Thyroid gland (tissue), 4 donors: Measurements from ENCODE around the gene BRD3.

Experiments
- POLR2A ChIP-seq, 2 donors: fragments of 450-650 bp; IDR thresholded peaks; one replicate each; pipeline ENCODE4 v1.6.1; 2017; ENCODE audit warnings: antibody characterized with exemption in 2 of 2, mild to moderate bottlenecking in 2 of 2, moderate library complexity in 1 of 2
- TF ChIP-seq, protein P1 (sequence below), 6 experiments: fragments of 200-600 bp in 3 of 6; fragments of 450-650 bp in 3 of 6; sonication (generic) in 3 of 6; IDR thresholded peaks; one replicate each; pipeline ENCODE4 v1.5.1; 2016 to 2019; ENCODE audit warnings: antibody characterized with exemption in 6 of 6, mild to moderate bottlenecking in 2 of 6, inconsistent platforms in 1 of 6, moderate library complexity in 1 of 6

DNA sequence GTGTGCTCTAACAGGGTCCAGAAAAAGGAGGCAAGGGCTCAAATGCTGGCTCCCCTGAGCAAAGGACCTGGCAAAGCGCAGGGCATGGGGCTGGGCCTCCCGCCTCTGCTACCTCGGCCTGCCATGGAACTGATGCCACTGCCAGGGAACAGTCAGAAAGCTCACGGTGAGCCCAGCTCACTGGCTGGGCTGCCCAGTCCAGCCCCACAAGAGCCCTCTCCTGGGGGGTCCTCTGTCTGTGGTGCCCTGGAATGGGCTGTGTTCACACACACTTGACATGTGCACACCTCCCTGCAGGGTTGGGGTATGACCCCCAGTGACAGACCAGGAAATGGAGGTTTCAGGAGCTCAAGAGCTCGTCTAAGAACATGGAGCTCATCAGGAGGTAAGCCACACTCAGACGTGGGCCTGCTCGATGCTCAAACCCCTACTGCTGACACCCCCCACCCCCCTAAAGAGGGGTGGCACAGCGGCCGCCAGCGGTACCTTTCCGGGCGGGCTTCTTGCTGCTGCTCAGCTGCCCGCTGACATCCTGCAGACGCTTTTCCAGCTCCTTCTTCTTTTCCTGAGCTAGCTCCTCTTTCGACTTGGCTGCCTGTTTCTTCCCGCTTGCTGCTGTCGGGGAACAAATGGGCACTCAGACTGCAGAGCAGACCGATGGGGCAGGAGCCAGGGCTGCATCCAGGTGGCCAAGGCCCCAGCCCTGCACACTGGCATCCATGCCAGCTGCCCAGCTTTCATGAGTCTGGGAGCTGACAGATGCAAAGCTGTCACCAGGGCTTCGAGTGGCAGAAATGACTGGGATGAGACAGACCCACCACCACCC, 33.4 kb downstream of the BRD3 start:
- no peak for TF ChIP-seq POLR2A (IDR thresholded peaks at IDR 0.05)
- TF ChIP-seq, protein P1, sequence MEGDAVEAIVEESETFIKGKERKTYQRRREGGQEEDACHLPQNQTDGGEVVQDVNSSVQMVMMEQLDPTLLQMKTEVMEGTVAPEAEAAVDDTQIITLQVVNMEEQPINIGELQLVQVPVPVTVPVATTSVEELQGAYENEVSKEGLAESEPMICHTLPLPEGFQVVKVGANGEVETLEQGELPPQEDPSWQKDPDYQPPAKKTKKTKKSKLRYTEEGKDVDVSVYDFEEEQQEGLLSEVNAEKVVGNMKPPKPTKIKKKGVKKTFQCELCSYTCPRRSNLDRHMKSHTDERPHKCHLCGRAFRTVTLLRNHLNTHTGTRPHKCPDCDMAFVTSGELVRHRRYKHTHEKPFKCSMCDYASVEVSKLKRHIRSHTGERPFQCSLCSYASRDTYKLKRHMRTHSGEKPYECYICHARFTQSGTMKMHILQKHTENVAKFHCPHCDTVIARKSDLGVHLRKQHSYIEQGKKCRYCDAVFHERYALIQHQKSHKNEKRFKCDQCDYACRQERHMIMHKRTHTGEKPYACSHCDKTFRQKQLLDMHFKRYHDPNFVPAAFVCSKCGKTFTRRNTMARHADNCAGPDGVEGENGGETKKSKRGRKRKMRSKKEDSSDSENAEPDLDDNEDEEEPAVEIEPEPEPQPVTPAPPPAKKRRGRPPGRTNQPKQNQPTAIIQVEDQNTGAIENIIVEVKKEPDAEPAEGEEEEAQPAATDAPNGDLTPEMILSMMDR (IDR thresholded peaks at IDR 0.05): no peak
